ENCODE results near the gene RIC8B. TPM values are rescaled to one million over a fixed set of nuclear protein-coding genes. Genes with fewer than 3 reads are reported as not detected.
A peak's percentile ranks its signal among the peaks of the same experiment; 100 is the strongest.
"Not testable (repeated sequence)": the region's sequence is repeated elsewhere in the genome, so short reads cannot be mapped to it uniquely, and the experiment has no call there.

RIC8B gene
- total RNA-seq = 39.4 TPM

GRCh38 chr12:106774005-106774807 is at the start of gene RIC8B:
Gene RIC8B, plus strand, starts transcription at chr12:106774682. Its CDS starts 64 bp downstream, at chr12:106774746.
- peak; percentile 97 for DNase-seq (ENCODE audit: low spot score)

GRCh38 chr12:106724934-106725333 is 49.5 kb upstream of the RIC8B start:
- no peak for DNase-seq (ENCODE audit: low spot score)

- DNase-seq (ENCODE audit: low spot score) = not testable (repeated sequence)
Measured at GRCh38 chr12:106726603-106727202, 47.8 kb upstream of the RIC8B start.

GRCh38 chr12:106729611-106730010 is 44.9 kb upstream of the RIC8B start:
- no peak for DNase-seq (ENCODE audit: low spot score)

GRCh38 chr12:106732890-106733289 is 41.6 kb upstream of the RIC8B start:
- no peak for DNase-seq (ENCODE audit: low spot score)

- no peak for DNase-seq (ENCODE audit: low spot score)
Measured at GRCh38 chr12:106733660-106734059, 40.8 kb upstream of the RIC8B start.

- DNase-seq (ENCODE audit: low spot score) = no peak
Measured at GRCh38 chr12:106736051-106736957, 38.2 kb upstream of the RIC8B start.

GRCh38 chr12:106739318-106739717 is 35.2 kb upstream of the RIC8B start:
- DNase-seq (ENCODE audit: low spot score) = no peak

GRCh38 chr12:106739815-106740530 is 34.5 kb upstream of the RIC8B start:
- DNase-seq (ENCODE audit: low spot score) = no peak

- DNase-seq (ENCODE audit: low spot score) = no peak
Measured at GRCh38 chr12:106740818-106741217, 33.7 kb upstream of the RIC8B start.

- no peak for DNase-seq (ENCODE audit: low spot score)
Measured at GRCh38 chr12:106741247-106741646, 33.2 kb upstream of the RIC8B start.

GRCh38 chr12:106743270-106743988 is 31.1 kb upstream of the RIC8B start:
- DNase-seq (ENCODE audit: low spot score) = no peak

GRCh38 chr12:106744600-106744999 is 29.9 kb upstream of the RIC8B start:
- no peak for DNase-seq (ENCODE audit: low spot score)

- no peak for DNase-seq (ENCODE audit: low spot score)
Measured at GRCh38 chr12:106745181-106745745, 29.2 kb upstream of the RIC8B start.

- DNase-seq (ENCODE audit: low spot score) = no peak
Measured at GRCh38 chr12:106747973-106748436, 26.5 kb upstream of the RIC8B start.

GRCh38 chr12:106750524-106750923 is 24.0 kb upstream of the RIC8B start:
- no peak for DNase-seq (ENCODE audit: low spot score)

- DNase-seq (ENCODE audit: low spot score) = no peak
Measured at GRCh38 chr12:106753526-106753925, 21.0 kb upstream of the RIC8B start.

GRCh38 chr12:106754331-106754730 is 20.2 kb upstream of the RIC8B start:
- no peak for DNase-seq (ENCODE audit: low spot score)

GRCh38 chr12:106757623-106758348 is 16.7 kb upstream of the RIC8B start:
- no peak for DNase-seq (ENCODE audit: low spot score)

Data from mucosa of gallbladder (tissue), 1 donor.